ENCODE results near the gene XPC. TPM values are rescaled to one million over a fixed set of nuclear protein-coding genes. Genes with fewer than 3 reads are reported as not detected.
A peak's percentile ranks its signal among the peaks of the same experiment; 100 is the strongest.

XPC gene
- total RNA-seq, 3 donors from 2014 or later, result 22.4 to 30.6 (median 26.9) TPM

- DNase-seq (peak in 1 of 3 donors; percentile 44), ATAC-seq (no peak)
- no peak overlapping the region for H3K4me3 ChIP-seq
- peaks cover 12% of the 10 kb centered on the region for H3K36me3 ChIP-seq (ENCODE audit: low read depth)
- intact Hi-C loops (cut with DNase I, micrococcal nuclease), result no loop called here
- H3K9me3 ChIP-seq, result peaks cover 12% of the 10 kb centered on the region
- TF ChIP-seq CTCF (IDR thresholded peaks at IDR 0.05), result no peak
- H3K4me1 ChIP-seq (ENCODE audit: low read depth), result no peaks in the 10 kb centered on the region
Observed at GRCh38 chr3:14158370-14158769, 20.0 kb downstream of the XPC start.

- ATAC-seq (no peak), DNase-seq (no peak)
- H3K36me3 ChIP-seq (ENCODE audit: low read depth), result peaks cover 12% of the 10 kb centered on the region
- H3K9me3 ChIP-seq, result peaks cover 12% of the 10 kb centered on the region
- intact Hi-C loops (cut with DNase I, micrococcal nuclease), result no loop called here
- no peak for TF ChIP-seq CTCF (IDR thresholded peaks at IDR 0.05)
- no peaks in the 10 kb centered on the region for H3K4me1 ChIP-seq (ENCODE audit: low read depth)
- no peak overlapping the region for H3K4me3 ChIP-seq
Observed at GRCh38 chr3:14157951-14158350, 20.4 kb downstream of the XPC start.

GRCh38 chr3:14156843-14157561, 21.4 kb downstream of the XPC start:
- Histone ChIP-seq H3K36me3 (ENCODE audit: low read depth) (peaks cover 12% of the 10 kb centered on the region), H3K4me3 (no peak overlapping the region), H3K9me3 (peaks cover 10% of the 10 kb centered on the region), H3K4me1 (ENCODE audit: low read depth) (no peaks in the 10 kb centered on the region)
- no peak for TF ChIP-seq CTCF (IDR thresholded peaks at IDR 0.05)
- intact Hi-C loops (cut with DNase I, micrococcal nuclease), result no loop called here
- DNase-seq (no peak), ATAC-seq (no peak)

- peaks cover 12% of the 10 kb centered on the region for H3K36me3 ChIP-seq (ENCODE audit: low read depth)
- no peak overlapping the region for H3K4me3 ChIP-seq
- DNase-seq (no peak), ATAC-seq (no peak)
- intact Hi-C loops (cut with DNase I, micrococcal nuclease), result no loop called here
- H3K9me3 ChIP-seq, result peaks cover 2% of the 10 kb centered on the region
- no peaks in the 10 kb centered on the region for H3K4me1 ChIP-seq (ENCODE audit: low read depth)
- TF ChIP-seq CTCF (IDR thresholded peaks at IDR 0.05), result no peak
Observed at GRCh38 chr3:14156201-14156600, 22.2 kb downstream of the XPC start.

GRCh38 chr3:14154895-14155440, 23.4 kb downstream of the XPC start:
- TF ChIP-seq CTCF (IDR thresholded peaks at IDR 0.05), result no peak
- H3K36me3 ChIP-seq (ENCODE audit: low read depth), result peaks cover 12% of the 10 kb centered on the region
- H3K4me1 ChIP-seq (ENCODE audit: low read depth), result no peaks in the 10 kb centered on the region
- no peak for DNase-seq
- intact Hi-C loops (cut with DNase I, micrococcal nuclease), result no loop called here
- no peaks in the 10 kb centered on the region for H3K9me3 ChIP-seq
- no peak for ATAC-seq
- H3K4me3 ChIP-seq, result no peak overlapping the region

Measured in mucosa of descending colon (tissue), 3 donors.